ENCODE measurements around the gene ETV7.
"Not testable (repeated sequence)": the region's sequence is repeated elsewhere in the genome, so short reads cannot be mapped to it uniquely, and the experiment has no call there.

Gene ETV7

DNA sequence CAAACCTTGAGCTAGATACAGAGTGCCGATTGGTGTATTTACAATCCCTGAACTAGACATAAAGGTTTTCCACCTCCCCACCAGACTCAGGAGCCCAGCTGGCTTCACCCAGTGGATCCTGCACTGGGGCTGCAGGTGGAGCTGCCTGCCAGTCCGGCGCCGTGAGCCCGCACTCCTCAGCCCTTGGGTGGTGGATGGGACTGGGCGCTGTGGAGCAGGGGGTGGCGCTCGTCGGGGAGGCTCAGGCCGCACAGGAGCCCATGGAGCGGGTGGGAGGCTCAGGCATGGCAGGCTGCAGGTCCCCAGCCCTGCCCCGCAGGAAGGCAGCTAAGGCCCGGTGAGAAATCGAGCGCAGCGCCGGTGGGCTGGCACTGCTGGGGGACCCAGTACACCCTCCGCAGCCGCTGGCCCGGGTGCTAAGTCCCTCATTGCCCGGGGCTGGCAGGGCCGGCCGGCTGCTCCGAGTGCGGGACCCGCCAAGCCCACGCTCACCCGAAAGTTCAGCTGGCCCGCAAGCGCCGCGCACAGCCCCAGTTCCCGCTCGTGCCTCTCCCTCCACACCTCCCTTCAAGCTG, 23.3 kb downstream of the ETV7 start:
- not testable (repeated sequence) for DNase-seq (ENCODE audit: low spot score)

DNA sequence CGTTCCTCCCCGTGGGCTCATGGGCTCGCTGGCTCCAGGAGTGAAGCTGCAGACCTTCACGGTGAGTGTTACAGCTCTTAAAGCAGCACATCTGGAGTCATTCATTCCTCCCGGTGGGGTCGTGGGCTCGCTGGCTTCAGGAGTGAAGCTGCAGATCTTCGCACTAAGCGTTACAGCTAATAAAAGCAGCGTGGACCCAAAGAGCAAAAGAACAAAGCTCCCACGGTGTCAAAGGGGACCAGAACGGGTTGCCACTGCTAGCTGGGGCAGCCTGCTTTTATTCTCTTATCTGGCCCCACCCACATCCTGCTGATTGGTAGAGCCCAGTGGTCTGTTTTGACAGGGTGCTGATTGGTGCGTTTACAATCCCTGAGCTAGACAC, 24.1 kb downstream of the ETV7 start:
- not testable (repeated sequence) for DNase-seq (ENCODE audit: low spot score)

DNA sequence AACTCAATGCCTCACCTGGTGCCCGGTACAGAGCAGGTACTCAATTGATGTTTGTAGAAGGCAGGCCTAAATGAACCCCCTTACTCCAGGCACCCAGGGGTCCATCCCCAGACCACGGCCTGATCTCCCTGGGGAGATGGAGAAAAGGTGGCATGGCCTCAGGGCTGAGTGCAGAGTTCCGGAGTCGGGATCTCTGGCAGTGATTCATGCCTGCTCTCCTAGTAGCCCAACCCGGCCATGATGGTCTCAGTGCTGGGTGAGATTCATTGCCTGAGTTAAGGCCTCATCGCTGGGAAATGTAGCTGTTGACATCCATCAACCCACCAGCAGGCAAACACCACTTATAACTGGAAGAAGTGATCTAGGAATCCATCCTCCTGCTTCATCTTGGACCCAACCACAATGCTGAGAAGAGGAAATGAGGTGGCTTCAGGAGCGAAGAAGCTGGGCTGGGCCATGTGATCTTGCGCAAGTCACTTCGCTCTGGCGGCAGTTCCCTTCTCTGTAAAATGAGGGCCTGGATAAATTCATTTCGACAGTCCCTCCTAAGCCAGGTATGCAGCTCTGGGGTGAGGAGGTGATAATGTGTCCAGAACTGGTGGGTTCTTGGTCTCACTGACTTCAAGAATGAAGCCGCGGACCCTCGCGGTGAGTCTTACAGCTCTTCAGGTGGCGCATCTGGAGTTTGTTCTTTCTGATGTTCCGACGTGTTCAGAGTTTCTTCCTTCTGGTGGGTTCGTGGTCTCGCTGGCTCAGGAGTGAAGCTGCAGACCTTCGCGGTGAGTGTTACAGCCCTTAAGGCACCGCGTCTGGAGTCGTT, 24.7 kb downstream of the ETV7 start:
- DNase-seq (ENCODE audit: low spot score), result no peak

DNA sequence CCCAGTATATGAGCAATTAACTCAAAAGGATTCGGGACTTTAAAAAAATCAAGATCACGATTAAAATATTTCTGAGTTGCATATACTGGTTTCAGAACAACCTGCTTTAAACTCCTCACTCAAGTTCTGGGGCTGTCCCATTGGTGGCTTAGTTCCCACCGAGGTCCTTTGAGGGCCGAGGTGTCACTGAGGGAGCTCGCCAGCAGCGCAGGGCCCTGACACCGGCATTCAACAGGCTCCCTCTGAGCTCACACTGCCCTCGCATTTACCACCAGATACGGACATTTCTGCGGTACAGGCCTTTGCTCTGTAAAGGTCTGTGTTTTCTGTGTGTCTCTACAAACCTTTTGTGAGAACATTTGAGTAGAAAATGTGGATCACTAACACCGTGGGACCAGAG, 26.4 kb downstream of the ETV7 start:
- DNase-seq (ENCODE audit: low spot score), result no peak

DNA sequence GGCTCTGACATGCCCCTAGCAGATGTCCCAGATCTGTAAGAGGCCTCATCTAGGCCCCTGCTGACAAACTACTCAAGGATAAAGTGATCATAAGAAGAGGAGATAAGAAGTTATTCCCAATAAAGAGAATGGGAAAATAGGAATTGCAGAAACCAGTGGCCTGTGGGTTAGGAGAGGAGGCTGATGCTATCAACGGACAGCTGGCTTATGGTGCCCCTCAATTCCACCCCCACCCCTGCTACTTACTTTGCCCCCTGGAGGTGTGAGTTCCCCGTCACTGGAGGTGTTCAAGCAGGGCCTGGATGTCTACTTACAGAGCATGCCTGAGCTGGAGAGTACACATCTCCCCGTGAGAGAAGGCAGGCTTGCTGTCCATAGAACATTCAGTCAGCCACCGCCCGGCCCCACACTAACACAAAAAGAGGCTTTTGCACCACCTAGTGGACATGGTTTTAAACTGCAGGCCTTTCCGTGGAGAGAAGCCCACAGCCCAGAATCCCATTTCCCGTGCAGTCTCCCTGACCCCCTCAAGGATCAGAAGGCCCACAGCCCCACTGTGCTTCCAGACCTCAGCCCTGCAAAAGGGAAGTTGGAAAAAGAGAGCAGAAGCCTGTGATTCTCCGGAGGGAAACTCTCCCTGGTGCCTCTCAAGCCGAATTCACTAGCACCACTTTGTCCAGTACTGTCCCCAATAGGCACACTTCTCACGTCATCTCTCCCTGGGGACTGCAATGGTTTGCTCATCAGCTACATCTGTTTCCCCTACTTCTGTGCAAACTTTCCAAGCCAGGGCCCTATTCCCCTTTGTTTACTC, 27.0 kb downstream of the ETV7 start:
- DNase-seq (ENCODE audit: low spot score), result peak; percentile 86

DNA sequence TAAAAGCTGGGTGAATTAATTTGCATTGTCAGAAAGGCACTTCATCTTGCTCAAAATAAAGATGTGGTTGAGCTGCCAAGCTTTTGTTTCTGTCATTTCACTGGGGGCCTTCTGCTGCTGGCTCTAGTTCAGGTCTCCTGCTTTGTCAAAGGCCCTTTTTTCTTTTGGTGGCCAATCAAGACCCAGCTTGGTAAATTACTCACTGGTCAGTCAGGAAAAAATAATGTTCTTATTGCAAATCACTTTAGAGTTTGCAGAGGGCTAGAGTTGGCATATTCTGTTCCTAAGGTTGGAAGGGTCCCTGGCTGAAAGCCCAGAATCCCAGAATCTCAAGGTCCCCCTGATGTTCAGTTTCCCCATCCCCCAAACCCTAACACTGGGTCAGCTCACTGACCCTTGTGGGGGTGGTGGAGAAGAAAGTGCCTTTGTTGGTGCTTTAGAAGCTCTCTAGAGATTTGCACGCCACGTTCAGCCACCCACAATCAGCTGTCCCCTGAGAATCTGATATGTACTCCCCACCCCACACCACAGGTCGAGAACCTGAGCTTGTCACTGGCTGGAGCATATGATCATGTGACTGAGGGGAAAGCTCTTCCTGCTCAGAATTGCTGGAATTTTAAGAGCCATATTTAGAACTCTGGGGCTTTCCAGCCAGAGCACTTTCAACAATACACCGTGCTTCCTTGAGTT, 29.1 kb downstream of the ETV7 start:
- DNase-seq (ENCODE audit: low spot score), result no peak

DNA sequence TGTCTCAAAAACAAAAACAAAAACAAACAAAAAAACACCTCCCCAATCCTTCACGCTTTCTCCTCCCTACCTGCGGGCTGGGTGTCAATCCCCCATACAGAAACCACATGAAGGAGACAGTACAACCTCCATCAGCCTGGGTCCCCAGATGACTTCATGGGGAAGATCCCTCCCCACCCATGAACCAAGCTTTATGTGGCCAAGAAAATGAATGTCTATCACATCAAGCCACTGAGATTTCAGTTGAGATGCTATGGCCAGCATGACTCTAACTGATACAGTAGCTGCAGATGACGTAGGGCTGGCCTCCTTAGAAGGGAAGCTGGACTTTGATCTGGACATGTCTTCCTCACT, 29.6 kb downstream of the ETV7 start:
- no peak for DNase-seq (ENCODE audit: low spot score)

DNA sequence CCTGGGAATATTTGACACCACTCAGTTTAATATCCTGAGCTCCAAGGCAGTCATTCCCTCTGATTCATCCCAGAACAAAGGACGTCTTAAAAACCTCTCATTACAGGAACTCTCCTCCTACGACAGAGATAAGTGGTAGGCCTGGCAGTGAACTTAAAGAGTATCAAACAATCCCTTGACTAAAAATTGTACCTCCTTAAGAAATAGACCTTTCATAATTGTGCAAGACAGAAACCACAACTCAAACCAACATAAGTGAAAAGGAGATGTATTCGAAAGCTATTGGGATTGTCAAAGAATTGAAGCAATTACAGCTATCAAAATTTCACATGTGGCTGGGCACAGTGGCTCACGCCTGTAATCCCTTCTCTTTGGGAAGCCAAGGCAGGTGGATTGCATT, 31.6 kb downstream of the ETV7 start:
- DNase-seq (ENCODE audit: low spot score), result no peak

DNA sequence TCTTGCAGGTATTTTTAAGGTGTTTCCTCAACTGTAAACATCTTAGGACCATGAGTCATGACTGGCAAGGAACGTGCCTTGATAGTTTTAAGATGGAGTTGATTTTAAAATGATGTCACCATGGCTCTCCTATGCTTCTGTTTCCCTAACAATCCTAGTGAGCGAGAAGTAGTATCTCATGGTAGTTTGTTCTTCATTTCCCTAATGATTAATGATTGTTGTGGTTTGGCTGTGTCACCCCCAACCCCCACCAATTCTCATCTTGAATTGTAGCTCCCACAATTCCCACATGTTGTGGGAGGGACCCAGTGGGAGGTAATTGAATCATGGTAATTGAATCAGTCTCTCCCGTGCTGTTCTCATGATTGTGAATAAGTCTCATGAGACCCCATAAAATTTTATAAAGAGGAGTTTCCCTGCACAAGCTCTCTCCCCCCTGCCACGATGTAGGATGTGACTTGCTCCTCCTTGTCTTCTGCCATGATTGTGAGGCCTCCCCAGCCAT, 34.0 kb downstream of the ETV7 start:
- DNase-seq (ENCODE audit: low spot score), result no peak

DNA sequence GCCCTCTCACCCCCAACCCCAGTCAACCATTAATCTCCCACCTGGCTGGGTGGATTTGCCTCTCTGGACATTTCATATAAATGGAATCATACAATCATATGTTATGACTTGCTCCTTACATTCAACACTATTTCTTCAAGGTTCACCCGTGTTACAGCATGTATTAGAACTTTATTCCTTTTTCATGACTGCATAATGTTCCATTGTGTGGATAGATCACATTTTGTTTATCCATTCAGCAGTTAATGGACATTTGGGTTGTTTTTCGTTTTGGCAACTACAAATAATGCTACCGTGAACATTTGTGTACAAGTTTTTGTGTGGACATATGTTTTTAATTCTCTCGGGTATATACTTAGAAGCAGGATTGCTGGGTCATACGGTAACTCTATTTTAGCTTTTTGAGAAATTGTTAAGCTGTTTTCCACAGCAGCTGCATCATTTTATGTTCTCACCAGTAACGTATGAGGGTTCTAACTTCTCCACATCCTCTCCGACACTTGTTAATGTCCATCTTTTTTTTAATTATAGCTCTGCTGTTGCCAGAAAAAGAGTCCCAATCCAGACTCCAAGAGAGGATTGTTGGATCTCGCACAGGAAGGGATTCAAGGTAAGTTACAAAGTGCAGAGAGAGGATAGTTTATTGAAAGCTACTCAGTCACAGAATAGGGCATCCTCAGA, 34.9 kb downstream of the ETV7 start:
- no peak for DNase-seq (ENCODE audit: low spot score)

DNA sequence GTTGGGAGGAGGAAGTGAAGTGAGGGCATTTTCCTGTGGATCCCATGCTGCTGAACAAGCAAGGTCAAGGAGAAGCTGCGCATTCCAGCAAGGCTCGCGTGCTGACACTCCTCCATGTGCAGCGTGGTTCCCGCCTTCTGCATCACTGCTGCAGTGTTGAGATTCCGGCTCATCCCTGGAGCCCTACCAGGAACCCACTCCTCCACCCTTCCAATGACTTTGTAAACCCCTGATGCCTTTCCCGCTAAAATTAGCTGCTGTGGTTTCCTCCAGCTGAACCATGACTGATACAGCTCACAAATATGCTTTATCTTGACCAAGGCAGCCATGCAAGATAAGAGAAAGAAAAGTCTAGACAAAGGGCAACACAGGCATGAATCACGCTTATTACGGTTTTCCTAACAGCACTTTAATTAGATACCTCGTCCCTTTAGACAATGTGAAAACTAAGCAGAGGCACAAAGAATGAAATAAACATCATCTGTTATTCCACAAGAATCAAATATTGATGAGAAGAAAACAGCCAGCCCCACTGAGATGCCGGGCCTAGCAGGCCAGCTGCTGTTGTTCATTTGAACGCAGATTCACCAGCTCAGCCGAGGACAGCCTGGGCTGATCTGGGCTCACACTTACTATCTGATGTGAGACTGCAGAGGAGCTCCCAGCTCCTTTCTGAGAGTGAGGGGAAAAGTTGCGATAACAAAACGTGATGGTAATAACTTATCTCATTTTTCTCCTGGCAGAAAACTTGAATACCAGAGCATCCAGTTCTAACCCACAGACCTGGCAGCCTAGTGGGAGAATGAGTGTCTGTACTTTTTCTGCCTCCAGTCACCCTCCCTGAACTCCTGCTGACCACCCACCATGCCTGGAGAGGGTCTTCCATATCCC, 36.5 kb downstream of the ETV7 start:
- peak; percentile 40 for DNase-seq (ENCODE audit: low spot score)

DNA sequence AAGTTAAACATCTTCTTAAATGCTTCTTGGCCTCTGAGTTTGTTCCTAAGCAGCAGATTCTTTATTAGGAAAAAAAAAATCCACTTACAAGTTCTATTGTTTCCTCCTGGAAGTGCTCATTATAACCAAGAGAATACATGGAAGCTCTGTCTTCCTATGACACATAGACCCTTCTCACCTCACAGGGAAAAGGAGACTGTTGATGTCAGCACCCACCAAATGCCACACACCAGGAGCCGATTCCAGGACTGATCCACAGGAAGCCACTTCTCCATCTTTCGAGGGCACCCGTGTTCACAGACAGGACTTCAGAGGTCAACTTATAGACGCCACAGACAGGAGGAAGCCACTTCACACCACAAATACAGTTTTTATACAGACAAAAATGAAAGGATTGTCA, 37.4 kb downstream of the ETV7 start:
- DNase-seq (ENCODE audit: low spot score), result no peak

DNA sequence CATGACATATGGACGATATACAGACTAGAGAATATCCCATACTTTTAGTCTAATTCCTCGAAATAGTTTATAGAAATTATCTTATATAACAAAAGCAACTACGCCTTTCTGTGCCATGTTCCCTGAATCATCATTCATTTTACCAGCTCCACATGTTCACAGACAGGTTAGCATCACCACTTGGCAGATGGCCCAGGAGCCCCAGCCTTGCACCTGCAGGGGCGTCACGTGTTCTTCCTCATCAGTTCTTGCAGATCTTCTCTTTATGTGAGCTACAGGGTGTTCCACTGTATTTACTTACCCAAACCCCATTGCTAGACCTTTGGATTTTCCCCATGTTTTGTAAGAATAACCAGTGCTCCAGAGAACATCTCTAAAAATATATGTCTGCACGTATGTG, 38.2 kb downstream of the ETV7 start:
- no peak for DNase-seq (ENCODE audit: low spot score)

DNA sequence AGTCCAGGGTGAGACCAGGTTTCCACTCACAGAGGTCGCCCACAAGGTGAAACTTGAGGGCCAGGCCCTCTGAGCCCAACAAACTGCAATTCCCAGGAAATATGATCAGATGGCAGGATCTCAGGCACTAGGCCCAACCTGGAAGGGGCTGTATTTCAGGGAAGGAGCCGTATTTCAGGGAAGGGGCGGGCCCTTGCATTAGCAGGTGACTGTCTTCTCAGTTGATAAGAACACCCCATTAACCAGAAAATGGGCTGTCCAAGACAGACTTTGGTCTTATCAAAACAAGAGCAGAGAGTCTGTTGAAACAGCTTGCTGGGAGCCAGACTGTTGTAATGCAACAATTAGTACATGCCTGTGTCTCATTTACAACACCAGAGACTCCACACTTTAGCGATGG, 39.8 kb downstream of the ETV7 start:
- no peak for DNase-seq (ENCODE audit: low spot score)

DNA sequence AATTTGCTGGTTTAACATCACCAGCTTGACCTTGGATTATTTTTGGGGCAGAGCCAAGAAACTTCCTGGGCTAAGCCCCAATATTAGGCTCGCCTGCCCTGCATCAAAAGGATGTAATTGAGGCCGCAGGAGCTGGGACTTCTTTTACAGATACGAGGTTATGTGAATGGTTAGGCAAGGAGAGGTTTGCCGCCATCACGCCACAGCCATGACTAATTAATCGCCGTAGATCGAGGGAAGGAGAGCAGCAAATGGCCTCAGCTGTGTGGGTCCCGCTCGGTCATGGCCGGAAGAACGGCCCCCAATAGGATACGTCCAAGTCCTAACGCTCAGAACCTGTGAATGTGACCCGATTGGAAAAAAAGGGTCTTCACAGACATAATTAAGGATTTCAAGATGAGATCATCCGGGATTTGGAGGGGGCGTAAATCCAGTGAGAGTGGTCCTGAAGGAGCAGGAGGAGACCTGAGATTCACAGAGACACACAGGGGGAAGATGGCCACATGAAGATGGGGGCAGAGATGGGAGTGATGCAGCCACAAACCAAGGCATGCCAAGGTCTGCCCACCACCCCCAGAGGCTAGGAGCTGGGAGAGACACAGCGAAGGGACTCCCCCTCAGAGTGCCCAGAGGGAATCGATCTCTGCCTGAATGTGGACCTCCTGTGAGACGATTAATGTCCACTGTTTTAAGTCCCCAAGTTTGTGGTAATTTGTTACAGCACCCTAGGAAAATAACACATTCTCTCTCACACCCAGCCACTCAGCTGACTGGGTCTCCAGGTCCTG, 40.8 kb downstream of the ETV7 start:
- DNase-seq (ENCODE audit: low spot score), result no peak

DNA sequence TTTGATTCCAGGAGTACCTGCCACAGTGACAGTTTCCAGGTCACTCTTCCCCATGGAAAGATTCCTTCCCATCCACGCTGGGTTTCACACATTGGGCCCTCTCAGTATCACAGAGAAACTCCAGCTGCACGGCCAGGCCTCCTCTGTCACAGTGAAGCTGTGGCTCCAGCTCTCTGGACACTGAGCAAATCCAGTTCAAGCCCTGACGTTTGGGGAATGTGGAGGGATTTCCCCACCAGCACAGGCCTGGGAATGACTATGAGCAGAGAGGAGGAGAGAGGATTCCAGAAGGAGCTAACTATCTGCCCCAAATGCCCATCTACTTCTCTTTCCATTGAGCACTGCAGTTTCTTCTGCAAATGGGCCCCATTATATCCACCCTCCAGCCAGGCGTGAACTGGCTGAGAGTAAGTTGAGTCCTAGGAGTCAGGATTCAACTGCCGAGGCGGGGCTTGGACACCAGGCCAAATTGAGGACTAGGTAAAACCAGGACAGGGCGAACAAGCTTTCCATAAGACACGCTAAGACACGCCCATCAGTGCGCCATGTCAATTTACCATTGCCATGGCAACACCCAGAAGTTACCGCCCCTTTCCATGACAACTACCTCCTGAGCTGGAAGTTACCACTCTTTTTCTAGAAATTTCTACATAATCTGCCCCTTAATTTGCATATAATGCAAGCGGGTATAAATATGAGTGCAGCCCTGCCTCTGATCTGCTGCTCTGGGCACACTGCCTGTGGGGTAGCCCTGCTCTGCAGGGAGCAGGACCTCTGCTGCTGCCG, 41.6 kb downstream of the ETV7 start:
- no peak for DNase-seq (ENCODE audit: low spot score)

DNA sequence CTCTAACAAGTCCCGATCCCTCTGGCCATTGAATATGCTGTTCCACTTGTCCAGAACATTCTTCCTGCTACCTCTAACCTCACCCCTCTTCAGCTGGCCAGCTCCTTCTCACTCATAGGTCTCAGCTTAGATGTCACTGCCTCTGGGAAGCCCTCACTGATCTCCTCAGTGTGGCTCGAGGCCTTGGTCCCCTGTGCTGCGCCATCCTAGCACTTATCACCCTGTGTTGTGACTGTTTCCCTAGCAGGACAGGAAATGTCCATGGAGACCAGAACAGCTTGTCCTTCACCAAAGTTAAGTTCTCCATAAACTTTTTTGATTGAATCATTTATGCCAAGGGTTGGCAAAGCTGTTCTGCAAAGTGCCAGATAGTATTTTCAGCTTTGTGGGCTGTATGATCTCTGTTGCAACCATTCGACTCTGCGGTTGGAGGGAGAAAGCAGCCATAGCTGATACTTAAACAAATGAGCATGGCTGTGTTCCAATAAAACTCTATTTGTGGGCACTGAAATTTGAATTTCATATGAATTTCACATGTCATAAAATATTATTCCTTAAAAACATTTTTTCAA, 44.3 kb downstream of the ETV7 start:
- no peak for DNase-seq (ENCODE audit: low spot score)

DNA sequence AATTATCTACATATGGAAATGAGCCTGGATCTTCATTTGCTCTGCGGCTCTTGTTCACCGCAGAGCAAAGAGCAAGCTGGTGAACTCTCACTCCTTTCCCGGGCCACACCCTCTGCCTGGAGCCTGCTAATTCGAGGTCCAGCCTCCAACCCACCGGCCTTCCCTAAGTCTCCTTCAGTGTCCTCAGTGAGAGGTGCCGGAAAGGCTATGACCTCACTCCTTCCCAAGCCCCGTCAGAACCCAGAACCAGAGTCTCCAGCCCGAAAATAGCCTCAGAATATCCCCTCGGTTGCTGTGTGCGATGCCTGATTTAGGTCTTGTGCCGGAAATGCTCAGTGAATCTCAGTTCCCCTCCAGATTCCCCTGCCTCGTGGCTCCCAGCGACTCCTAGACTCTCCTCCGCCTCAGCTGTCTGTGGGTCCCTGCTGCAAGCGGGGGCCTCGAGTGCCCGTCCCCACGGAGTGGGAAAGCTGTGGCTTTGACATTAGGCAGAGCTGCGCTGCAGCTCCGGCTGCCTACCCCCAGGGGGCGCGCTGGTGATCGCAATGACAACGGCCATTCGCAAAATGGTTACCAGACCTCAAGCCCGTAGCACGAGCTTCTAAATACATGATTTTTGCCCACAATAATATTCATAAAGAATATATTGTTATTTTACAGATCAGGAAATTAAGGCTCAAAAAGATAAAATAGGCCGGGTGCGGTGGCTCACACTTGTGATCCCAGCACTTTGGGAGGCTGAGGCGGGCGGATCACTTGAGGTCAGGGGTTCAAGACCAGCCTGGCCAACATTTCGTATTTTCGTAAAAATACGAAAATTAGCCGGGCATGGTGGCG, 46.6 kb downstream of the ETV7 start:
- DNase-seq (ENCODE audit: low spot score), result peak; percentile 83
